Measurements from ENCODE around the gene ANGPTL5.

DNA sequence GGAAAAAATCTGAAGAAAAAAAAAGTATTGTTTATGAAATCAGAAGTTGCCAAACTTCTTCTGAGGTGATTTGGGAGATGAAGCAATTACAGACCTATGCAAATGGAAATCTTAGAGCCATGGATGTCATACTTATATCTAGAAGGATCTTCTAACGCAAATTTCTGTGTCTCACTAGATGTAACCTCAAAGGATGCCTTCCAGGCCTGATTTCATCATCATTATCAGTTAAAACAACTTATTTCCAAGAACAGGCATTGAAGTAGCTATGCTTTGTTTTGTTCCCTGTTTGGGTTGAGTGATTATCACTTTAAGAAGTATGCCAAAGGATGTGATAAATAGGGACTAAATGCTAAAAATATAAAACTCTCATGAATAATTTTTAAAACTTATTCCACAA is 43.9 kb upstream of the ANGPTL5 start:
- TF ChIP-seq, protein P1, sequence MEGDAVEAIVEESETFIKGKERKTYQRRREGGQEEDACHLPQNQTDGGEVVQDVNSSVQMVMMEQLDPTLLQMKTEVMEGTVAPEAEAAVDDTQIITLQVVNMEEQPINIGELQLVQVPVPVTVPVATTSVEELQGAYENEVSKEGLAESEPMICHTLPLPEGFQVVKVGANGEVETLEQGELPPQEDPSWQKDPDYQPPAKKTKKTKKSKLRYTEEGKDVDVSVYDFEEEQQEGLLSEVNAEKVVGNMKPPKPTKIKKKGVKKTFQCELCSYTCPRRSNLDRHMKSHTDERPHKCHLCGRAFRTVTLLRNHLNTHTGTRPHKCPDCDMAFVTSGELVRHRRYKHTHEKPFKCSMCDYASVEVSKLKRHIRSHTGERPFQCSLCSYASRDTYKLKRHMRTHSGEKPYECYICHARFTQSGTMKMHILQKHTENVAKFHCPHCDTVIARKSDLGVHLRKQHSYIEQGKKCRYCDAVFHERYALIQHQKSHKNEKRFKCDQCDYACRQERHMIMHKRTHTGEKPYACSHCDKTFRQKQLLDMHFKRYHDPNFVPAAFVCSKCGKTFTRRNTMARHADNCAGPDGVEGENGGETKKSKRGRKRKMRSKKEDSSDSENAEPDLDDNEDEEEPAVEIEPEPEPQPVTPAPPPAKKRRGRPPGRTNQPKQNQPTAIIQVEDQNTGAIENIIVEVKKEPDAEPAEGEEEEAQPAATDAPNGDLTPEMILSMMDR (IDR thresholded peaks at IDR 0.05): no peak
- TF ChIP-seq FOXJ3 (CRISPR knock-in tag; IDR thresholded peaks at IDR 0.05) (no peak), EZH2phosphoT487 (IDR thresholded peaks at IDR 0.05; ENCODE audit: borderline replicate concordance, low read depth) (no peak), SMC3 (IDR thresholded peaks at IDR 0.05; ENCODE audit: low read depth, low read length) (no peak), TAF1 (IDR thresholded peaks at IDR 0.05; ENCODE audit: borderline replicate concordance, low read depth, low read length) (no peak), JUND (IDR thresholded peaks at IDR 0.05) (no peak), POLR2AphosphoS5 (IDR thresholded peaks at IDR 0.05; ENCODE audit: low read depth, low read length) (no peak), SIN3A (IDR thresholded peaks at IDR 0.05; ENCODE audit: borderline replicate concordance, low read depth, low read length) (no peak), GABPA (IDR thresholded peaks at IDR 0.05; ENCODE audit: low read depth) (no peak), MXI1 (IDR thresholded peaks at IDR 0.05; ENCODE audit: low read depth, low read length) (no peak)
- TF ChIP-seq, protein P2, sequence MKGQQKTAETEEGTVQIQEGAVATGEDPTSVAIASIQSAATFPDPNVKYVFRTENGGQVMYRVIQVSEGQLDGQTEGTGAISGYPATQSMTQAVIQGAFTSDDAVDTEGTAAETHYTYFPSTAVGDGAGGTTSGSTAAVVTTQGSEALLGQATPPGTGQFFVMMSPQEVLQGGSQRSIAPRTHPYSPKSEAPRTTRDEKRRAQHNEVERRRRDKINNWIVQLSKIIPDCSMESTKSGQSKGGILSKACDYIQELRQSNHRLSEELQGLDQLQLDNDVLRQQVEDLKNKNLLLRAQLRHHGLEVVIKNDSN (IDR thresholded peaks at IDR 0.05; ENCODE audit: borderline replicate concordance, low read depth): no peak

All from SK-N-SH (cell line).